Transverse colon (tissue), 4 donors: Measurements from ENCODE around the gene NLRC3. TPM values are rescaled to one million over a fixed set of nuclear protein-coding genes. Genes with fewer than 3 reads are reported as not detected.

Experiments
- DNase-seq: peaks from one replicate; pipeline ENCODE4 v3.0.0-alpha.2; 2019
- H3K27ac ChIP-seq, 4 donors: fragments of 200-600 bp; sonication (generic); 2 replicates each; pipeline ENCODE4 v1.5.1; 2016 to 2018; ENCODE audit warnings: inconsistent platforms in 4 of 4
- H3K27me3 ChIP-seq: fragments of 200-600 bp; sonication (generic); 2 replicates; pipeline ENCODE4 v1.5.1; 2017; ENCODE audit warnings: inconsistent platforms
- H3K36me3 ChIP-seq, 4 donors: fragments of 200-600 bp; sonication (generic); 2 replicates each; pipeline ENCODE4 v1.5.1; 2017 to 2019; ENCODE audit warnings: inconsistent platforms in 4 of 4
- H3K4me1 ChIP-seq, 4 donors: fragments of 200-600 bp; sonication (generic); 2 replicates each; pipeline ENCODE4 v1.5.1; 2017 to 2020; ENCODE audit warnings: inconsistent platforms in 4 of 4
- H3K4me3 ChIP-seq, 4 donors: fragments of 200-600 bp; sonication (generic); 1 replicate in 1 of 4; 2 replicates in 3 of 4; pipeline versions ENCODE4 v1.5.1 to v1.6.1; 2017 to 2019; ENCODE audit warnings: inconsistent platforms in 4 of 4
- H3K9me3 ChIP-seq, 2 donors: fragments of 200-600 bp; sonication (generic); 2 replicates each; pipeline ENCODE4 v1.5.1; 2017 to 2019; ENCODE audit warnings: inconsistent platforms in 2 of 2
- CTCF ChIP-seq, 5 experiments: fragments of 200-600 bp in 3 of 5; fragments of 450-650 bp in 2 of 5; sonication (generic) in 3 of 5; IDR thresholded peaks; 1 replicate in 2 of 5; 2 replicates in 3 of 5; pipeline ENCODE4 v1.5.1; 2016 to 2017; ENCODE audit warnings: antibody characterized with exemption in 5 of 5, inconsistent platforms in 3 of 5, mild to moderate bottlenecking in 2 of 5, moderate library complexity in 1 of 5
- EP300 ChIP-seq: sonication (generic); formaldehyde crosslinking; IDR thresholded peaks from one replicate; pipeline ENCODE4 v1.6.1; 2017; ENCODE audit warnings: antibody characterized with exemption, low read depth
- POLR2A ChIP-seq: fragments of 450-650 bp; IDR thresholded peaks from one replicate; pipeline ENCODE4 v1.6.1; 2016; ENCODE audit warnings: antibody characterized with exemption, mild to moderate bottlenecking, moderate library complexity
- POLR2AphosphoS5 ChIP-seq, 3 donors: sonication (generic); formaldehyde crosslinking; IDR thresholded peaks; one replicate each; pipeline ENCODE4 v1.6.1; 2016; ENCODE audit warnings: antibody characterized with exemption in 3 of 3
- WGBS, 2 donors: methylation state at CpG; one replicate each; pipeline ENCODE4 v1.1.5; 2018; ENCODE audit warnings: low coverage in 1 of 2; 5-methylcytosine and 5-hydroxymethylcytosine counted together
- in situ Hi-C, 4 donors: fragments of 200-750 bp; cut with MboI; loops; one replicate each; pipeline versions ENCODE4 v1.15.0 to v1.15.1; 2017; ENCODE audit warnings: low sequenced_read_pairs in 3 of 4, low pct_ligation_motif_present in 1 of 4, low pct_unique_long_range_greater_than_20kb in 1 of 4
- intact Hi-C: fragments of 100-400 bp; cut with DNase I; formaldehyde crosslinking; loops from one replicate; pipeline ENCODE4 v1.15.1; 2023; ENCODE audit warnings: low total_unique reads
- total RNA-seq, 4 donors: library from RNA; depleted of rRNA; stranded (reverse); fragments of >200 nt; gene quantifications; one replicate each; pipeline ENCODE4 v1.1.0, GENCODE V29; 2016

The NLRC3 gene
- total RNA-seq, 4 donors from 2014 or later, result 2.3 to 12.3 (median 5.1) TPM

- WGBS, 2 donors, result 94 to 100% methylated on average over 2 to 22 of the region's 22 CpGs
- Histone ChIP-seq H3K27ac (no peak overlapping the region), H3K4me1 (no peaks in the 10 kb centered on the region), H3K9me3 (no peaks in the 10 kb centered on the region), H3K27me3 (no peaks in the 10 kb centered on the region), H3K36me3 (no peaks in the 10 kb centered on the region), H3K4me3 (no peak overlapping the region)
- TF ChIP-seq CTCF (IDR thresholded peaks at IDR 0.05), result no peak
- TF ChIP-seq EP300, result no peak
- no peak for TF ChIP-seq POLR2A
- TF ChIP-seq POLR2AphosphoS5 (IDR thresholded peaks at IDR 0.05), result no peak
- no peak for DNase-seq
- intact Hi-C loops (no loop called here), in situ Hi-C loops (no loop called here)
Observed at GRCh38 chr16:3594316-3595109, 17.3 kb upstream of the NLRC3 start.

- Histone ChIP-seq H3K36me3 (no peaks in the 10 kb centered on the region), H3K9me3 (no peaks in the 10 kb centered on the region), H3K27me3 (no peaks in the 10 kb centered on the region), H3K27ac (no peak overlapping the region), H3K4me3 (no peak overlapping the region), H3K4me1 (no peaks in the 10 kb centered on the region)
- TF ChIP-seq EP300 (no peak), CTCF (IDR thresholded peaks at IDR 0.05) (no peak), POLR2AphosphoS5 (IDR thresholded peaks at IDR 0.05) (no peak), POLR2A (no peak)
- no peak for DNase-seq
- intact Hi-C loops (no loop called here), in situ Hi-C loops (no loop called here)
- WGBS, 2 donors, result 88 to 93% methylated on average over 1 to 12 of the region's 12 CpGs
Observed at GRCh38 chr16:3592559-3592958, 15.4 kb upstream of the NLRC3 start.

GRCh38 chr16:3591991-3592390 is 14.8 kb upstream of the NLRC3 start:
- Histone ChIP-seq H3K27me3 (no peaks in the 10 kb centered on the region), H3K36me3 (no peaks in the 10 kb centered on the region), H3K9me3 (no peaks in the 10 kb centered on the region), H3K27ac (no peak overlapping the region), H3K4me1 (no peaks in the 10 kb centered on the region), H3K4me3 (no peak overlapping the region)
- 95% methylated on average over 6 of the region's 6 CpGs; no CpG with 5 or more reads in 1 of the 2 donors for WGBS, 2 donors
- no peak for DNase-seq
- TF ChIP-seq EP300 (no peak), CTCF (IDR thresholded peaks at IDR 0.05) (no peak), POLR2A (no peak), POLR2AphosphoS5 (IDR thresholded peaks at IDR 0.05) (no peak)
- intact Hi-C loops (no loop called here), in situ Hi-C loops (no loop called here)

- intact Hi-C loops, result no loop called here
- WGBS, 2 donors, result 73 to 96% methylated on average over 2 to 5 of the region's 5 CpGs
- Histone ChIP-seq H3K36me3 (no peaks in the 10 kb centered on the region), H3K4me1 (no peaks in the 10 kb centered on the region), H3K27me3 (no peaks in the 10 kb centered on the region), H3K4me3 (no peak overlapping the region), H3K27ac (no peak overlapping the region), H3K9me3 (no peaks in the 10 kb centered on the region)
- DNase-seq, result no peak
- in situ Hi-C loops, result no loop called here
- TF ChIP-seq EP300 (no peak), POLR2AphosphoS5 (IDR thresholded peaks at IDR 0.05) (no peak), CTCF (IDR thresholded peaks at IDR 0.05) (no peak), POLR2A (no peak)
Observed at GRCh38 chr16:3591436-3591803, 14.2 kb upstream of the NLRC3 start.
